ENCODE measurements around the gene YARS2.

DNA sequence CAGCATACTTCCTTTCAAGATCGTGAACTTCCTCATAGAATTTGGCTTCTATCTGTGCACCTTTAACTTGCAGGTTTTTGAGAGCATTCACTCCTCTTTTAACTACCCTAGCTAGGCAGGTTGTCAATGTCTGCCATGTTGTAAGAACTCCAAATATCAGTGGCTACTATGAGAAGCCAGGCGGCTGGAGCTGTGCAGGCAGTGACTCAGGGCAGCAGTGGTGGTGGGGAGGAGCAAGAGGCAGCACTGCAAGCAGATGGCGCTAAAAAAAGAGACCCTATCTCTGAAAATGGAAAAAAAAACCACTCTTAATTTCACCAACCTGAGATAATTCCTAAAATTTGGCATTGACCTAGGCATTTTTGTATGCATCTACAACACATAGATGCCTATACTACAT lies 28.5 kb downstream of the YARS2 start:
- TF ChIP-seq, protein P1, sequence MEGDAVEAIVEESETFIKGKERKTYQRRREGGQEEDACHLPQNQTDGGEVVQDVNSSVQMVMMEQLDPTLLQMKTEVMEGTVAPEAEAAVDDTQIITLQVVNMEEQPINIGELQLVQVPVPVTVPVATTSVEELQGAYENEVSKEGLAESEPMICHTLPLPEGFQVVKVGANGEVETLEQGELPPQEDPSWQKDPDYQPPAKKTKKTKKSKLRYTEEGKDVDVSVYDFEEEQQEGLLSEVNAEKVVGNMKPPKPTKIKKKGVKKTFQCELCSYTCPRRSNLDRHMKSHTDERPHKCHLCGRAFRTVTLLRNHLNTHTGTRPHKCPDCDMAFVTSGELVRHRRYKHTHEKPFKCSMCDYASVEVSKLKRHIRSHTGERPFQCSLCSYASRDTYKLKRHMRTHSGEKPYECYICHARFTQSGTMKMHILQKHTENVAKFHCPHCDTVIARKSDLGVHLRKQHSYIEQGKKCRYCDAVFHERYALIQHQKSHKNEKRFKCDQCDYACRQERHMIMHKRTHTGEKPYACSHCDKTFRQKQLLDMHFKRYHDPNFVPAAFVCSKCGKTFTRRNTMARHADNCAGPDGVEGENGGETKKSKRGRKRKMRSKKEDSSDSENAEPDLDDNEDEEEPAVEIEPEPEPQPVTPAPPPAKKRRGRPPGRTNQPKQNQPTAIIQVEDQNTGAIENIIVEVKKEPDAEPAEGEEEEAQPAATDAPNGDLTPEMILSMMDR (IDR thresholded peaks at IDR 0.05), result no peak
- no peak for TF ChIP-seq POLR2A (IDR thresholded peaks at IDR 0.05)

All from heart left ventricle (tissue), 13 donors.